Neural progenitor cell (in vitro differentiated cells): Measurements from ENCODE around the gene TMEM140.

Experiments
- EZH2 ChIP-seq: fragments of 200-600 bp; sonication (generic); IDR thresholded peaks from 2 replicates; pipeline ENCODE4 v1.6.1; 2017; ENCODE audit warnings: antibody characterized with exemption, mild to moderate bottlenecking, moderate library complexity
- TF ChIP-seq, protein P1 (sequence below): fragments of 200-600 bp; sonication (generic); IDR thresholded peaks from 2 replicates; pipeline ENCODE4 v1.5.1; 2017; ENCODE audit warnings: antibody characterized with exemption, mild to moderate bottlenecking

DNA sequence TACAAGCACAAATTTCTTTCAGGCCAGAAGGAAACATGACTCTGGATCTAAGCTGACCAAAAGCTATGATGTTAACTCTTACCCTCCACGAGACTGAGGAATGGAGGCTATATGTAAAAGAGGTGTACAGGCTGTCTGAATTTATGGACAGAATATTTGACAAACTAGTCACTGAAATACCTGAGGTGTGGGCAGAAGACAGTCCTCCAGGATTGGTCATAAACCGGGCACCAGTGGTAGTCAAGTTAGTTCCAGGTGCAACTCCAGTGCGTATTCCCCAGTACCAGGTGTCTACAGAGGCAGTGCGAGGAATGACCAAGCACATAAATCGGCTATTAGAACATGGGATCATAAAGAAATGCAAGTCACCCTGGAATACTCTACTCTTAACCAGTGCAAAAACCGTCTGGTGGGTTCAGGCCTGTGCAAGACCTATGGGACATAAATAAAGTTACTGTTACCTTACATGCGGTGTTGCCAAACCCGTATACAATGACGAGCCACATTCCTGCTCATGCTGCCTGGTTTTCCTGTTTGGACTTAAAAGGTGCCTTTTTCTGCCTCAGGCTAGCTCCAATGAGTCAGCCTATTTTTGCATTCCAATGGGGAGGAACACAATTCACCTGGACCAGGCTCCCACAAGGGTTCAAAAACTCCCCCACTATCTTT, 29.3 kb downstream of the TMEM140 start:
- TF ChIP-seq, protein P1, sequence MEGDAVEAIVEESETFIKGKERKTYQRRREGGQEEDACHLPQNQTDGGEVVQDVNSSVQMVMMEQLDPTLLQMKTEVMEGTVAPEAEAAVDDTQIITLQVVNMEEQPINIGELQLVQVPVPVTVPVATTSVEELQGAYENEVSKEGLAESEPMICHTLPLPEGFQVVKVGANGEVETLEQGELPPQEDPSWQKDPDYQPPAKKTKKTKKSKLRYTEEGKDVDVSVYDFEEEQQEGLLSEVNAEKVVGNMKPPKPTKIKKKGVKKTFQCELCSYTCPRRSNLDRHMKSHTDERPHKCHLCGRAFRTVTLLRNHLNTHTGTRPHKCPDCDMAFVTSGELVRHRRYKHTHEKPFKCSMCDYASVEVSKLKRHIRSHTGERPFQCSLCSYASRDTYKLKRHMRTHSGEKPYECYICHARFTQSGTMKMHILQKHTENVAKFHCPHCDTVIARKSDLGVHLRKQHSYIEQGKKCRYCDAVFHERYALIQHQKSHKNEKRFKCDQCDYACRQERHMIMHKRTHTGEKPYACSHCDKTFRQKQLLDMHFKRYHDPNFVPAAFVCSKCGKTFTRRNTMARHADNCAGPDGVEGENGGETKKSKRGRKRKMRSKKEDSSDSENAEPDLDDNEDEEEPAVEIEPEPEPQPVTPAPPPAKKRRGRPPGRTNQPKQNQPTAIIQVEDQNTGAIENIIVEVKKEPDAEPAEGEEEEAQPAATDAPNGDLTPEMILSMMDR, result no peak
- no peak for TF ChIP-seq EZH2
